Neural cell (in vitro differentiated cells): ENCODE data around the gene PTPDC1. TPM values are rescaled to one million over a fixed set of nuclear protein-coding genes. Genes with fewer than 3 reads are reported as not detected.

ENCODE experiments used
- H2AFZ ChIP-seq: fragments of 200-600, 300-800 bp; sonication (generic), shearing (Covaris generic); 2 replicates; pipeline ENCODE4 v1.6.0; 2014; ENCODE audit warnings: low read depth, mild to moderate bottlenecking, antibody characterized with exemption, low read length, moderate library complexity
- H3F3A ChIP-seq: fragments of 200-600 bp; shearing (Covaris generic); 2 replicates; pipeline ENCODE4 v1.6.1; 2016; ENCODE audit warnings: mild to moderate bottlenecking, moderate library complexity, mixed read lengths, antibody characterized with exemption, low read length; ENCODE audit not compliant: insufficient read depth, poor library complexity, severe bottlenecking
- H3K27ac ChIP-seq: fragments of 200-600, 300-800 bp; sonication (generic), shearing (Covaris generic); 2 replicates; pipeline ENCODE4 v1.5.1; 2014; ENCODE audit warnings: mild to moderate bottlenecking, low read length, moderate library complexity
- H3K27me3 ChIP-seq: fragments of 300-800, 200-600 bp; sonication (generic), shearing (Covaris generic); 2 replicates; pipeline ENCODE4 v1.6.0; 2014; ENCODE audit warnings: mild to moderate bottlenecking, low read depth, low read length, moderate library complexity; ENCODE audit not compliant: insufficient read depth
- H3K36me3 ChIP-seq: fragments of 300-800, 200-600 bp; sonication (generic), shearing (Covaris generic); 2 replicates; pipeline ENCODE4 v1.5.1; 2014; ENCODE audit warnings: mild to moderate bottlenecking, antibody characterized with exemption, low read length, moderate library complexity; ENCODE audit not compliant: insufficient read depth
- H3K4me2 ChIP-seq: fragments of 300-800, 200-600 bp; sonication (generic), shearing (Covaris generic); 2 replicates; pipeline ENCODE4 v1.6.0; 2014; ENCODE audit warnings: mild to moderate bottlenecking, low read length
- H3K4me3 ChIP-seq: fragments of 300-800, 200-600 bp; sonication (generic), shearing (Covaris generic); 2 replicates; pipeline ENCODE4 v1.5.1; 2014; ENCODE audit warnings: mild to moderate bottlenecking, low read length, moderate library complexity
- H3K79me2 ChIP-seq: fragments of 200-600 bp; shearing (Covaris generic); replicated peaks from 2 replicates; pipeline ENCODE4 v1.6.0; 2014; ENCODE audit warnings: mild to moderate bottlenecking, low read length, moderate library complexity; ENCODE audit not compliant: insufficient read depth
- H3K9ac ChIP-seq: fragments of 300-800, 200-600 bp; sonication (generic), shearing (Covaris generic); 2 replicates; pipeline ENCODE4 v1.6.1; 2016; ENCODE audit warnings: mild to moderate bottlenecking, low read length, mixed read lengths
- H3K9me2 ChIP-seq: fragments of 200-600 bp; shearing (Covaris generic); 2 replicates; pipeline ENCODE4 v1.6.1; 2016; ENCODE audit warnings: mild to moderate bottlenecking, low read length, mixed read lengths; ENCODE audit not compliant: insufficient read depth
- H3K9me3 ChIP-seq: fragments of 200-600, 300-800 bp; sonication (generic), shearing (Covaris generic); 2 replicates; pipeline ENCODE4 v1.6.1; 2016; ENCODE audit warnings: mild to moderate bottlenecking, mixed run types, low read length, moderate library complexity, mixed read lengths
- H4K20me1 ChIP-seq: fragments of 200-600 bp; shearing (Covaris generic); 2 replicates; pipeline ENCODE4 v1.6.1; 2016; ENCODE audit warnings: mild to moderate bottlenecking, mixed run types; ENCODE audit not compliant: insufficient read depth
- MXI1 ChIP-seq: fragments of 450-650 bp; conservative IDR thresholded peaks from 2 replicates; pipeline ENCODE4 v1.6.1; 2014; ENCODE audit warnings: antibody characterized with exemption, mild to moderate bottlenecking; ENCODE audit not compliant: poor library complexity, severe bottlenecking
- RAD21 ChIP-seq: fragments of 450-650 bp; conservative IDR thresholded peaks from 2 replicates; pipeline ENCODE4 v1.6.1; 2014; ENCODE audit warnings: antibody characterized with exemption, mild to moderate bottlenecking, moderate library complexity
- REST ChIP-seq: IDR thresholded peaks from 2 replicates; pipeline ENCODE4 v1.6.1; 2012; ENCODE audit warnings: borderline replicate concordance
- SMC3 ChIP-seq: fragments of 450-650 bp; conservative IDR thresholded peaks from 2 replicates; pipeline ENCODE4 v1.6.1; 2014; ENCODE audit warnings: antibody characterized with exemption, mild to moderate bottlenecking, moderate library complexity; ENCODE audit not compliant: poor library complexity
- polyA plus RNA-seq: library from polyadenylated mRNA; depleted of rRNA; stranded (reverse); fragments of >200 nt; gene quantifications from 2 replicates; pipeline ENCODE4 v1.2.3, GENCODE V29; 2014
- TF ChIP-seq, protein P1 (sequence below): fragments of 450-650 bp; IDR thresholded peaks from 2 replicates; pipeline ENCODE4 v1.5.1; 2014; ENCODE audit warnings: antibody characterized with exemption, mild to moderate bottlenecking, moderate library complexity; ENCODE audit not compliant: poor library complexity, severe bottlenecking

Gene PTPDC1
- polyA plus RNA-seq, 1 donor from 2014 or later: 23.7 TPM

DNA sequence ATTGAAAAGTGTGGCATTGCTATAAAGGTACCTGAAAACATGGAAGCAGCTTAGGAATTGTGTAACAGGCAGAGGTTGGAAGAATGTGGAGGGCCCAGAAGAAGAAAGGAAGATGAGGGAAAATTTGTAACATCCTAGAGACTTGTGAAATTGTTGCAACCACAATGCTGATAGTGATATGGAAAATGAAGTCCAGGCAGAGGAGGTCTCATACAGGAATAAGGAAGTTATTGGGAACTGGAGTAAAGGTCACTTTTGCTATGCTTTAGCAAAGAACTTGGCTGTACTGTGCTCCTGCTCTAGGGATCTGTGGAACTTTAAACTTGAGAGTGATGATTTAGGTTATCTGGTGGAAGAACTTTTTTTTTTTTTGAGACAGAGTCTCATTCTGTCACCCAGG lies 43.5 kb downstream of the PTPDC1 start:
- H3F3A ChIP-seq: no peaks in the 10 kb centered on the region
- no peaks in the 10 kb centered on the region for H3K36me3 ChIP-seq
- H3K9ac ChIP-seq: no peak overlapping the region
- H4K20me1 ChIP-seq: no peaks in the 10 kb centered on the region
- no peaks in the 10 kb centered on the region for H3K79me2 ChIP-seq
- H3K27ac ChIP-seq: no peak overlapping the region
- H3K27me3 ChIP-seq: no peaks in the 10 kb centered on the region
- peaks cover 11% of the 10 kb centered on the region for H3K9me3 ChIP-seq
- H3K4me2 ChIP-seq: no peak overlapping the region
- no peak overlapping the region for H3K4me3 ChIP-seq
- H3K9me2 ChIP-seq: no peaks in the 10 kb centered on the region
- H2AFZ ChIP-seq: no peak overlapping the region
- no peak for TF ChIP-seq REST

GRCh38 chr9:94128580-94128979 lies 44.3 kb downstream of the PTPDC1 start:
- Histone ChIP-seq H3K36me3 (no peaks in the 10 kb centered on the region), H3K27ac (no peak overlapping the region), H3K27me3 (no peaks in the 10 kb centered on the region), H3K4me3 (no peak overlapping the region), H3K4me2 (no peak overlapping the region), H3K9me3 (peaks cover 11% of the 10 kb centered on the region), H3F3A (no peaks in the 10 kb centered on the region), H2AFZ (no peak overlapping the region), H3K9ac (no peak overlapping the region), H3K79me2 (no peaks in the 10 kb centered on the region), H4K20me1 (no peaks in the 10 kb centered on the region), H3K9me2 (no peaks in the 10 kb centered on the region)
- no peak for TF ChIP-seq SMC3
- TF ChIP-seq, protein P1, sequence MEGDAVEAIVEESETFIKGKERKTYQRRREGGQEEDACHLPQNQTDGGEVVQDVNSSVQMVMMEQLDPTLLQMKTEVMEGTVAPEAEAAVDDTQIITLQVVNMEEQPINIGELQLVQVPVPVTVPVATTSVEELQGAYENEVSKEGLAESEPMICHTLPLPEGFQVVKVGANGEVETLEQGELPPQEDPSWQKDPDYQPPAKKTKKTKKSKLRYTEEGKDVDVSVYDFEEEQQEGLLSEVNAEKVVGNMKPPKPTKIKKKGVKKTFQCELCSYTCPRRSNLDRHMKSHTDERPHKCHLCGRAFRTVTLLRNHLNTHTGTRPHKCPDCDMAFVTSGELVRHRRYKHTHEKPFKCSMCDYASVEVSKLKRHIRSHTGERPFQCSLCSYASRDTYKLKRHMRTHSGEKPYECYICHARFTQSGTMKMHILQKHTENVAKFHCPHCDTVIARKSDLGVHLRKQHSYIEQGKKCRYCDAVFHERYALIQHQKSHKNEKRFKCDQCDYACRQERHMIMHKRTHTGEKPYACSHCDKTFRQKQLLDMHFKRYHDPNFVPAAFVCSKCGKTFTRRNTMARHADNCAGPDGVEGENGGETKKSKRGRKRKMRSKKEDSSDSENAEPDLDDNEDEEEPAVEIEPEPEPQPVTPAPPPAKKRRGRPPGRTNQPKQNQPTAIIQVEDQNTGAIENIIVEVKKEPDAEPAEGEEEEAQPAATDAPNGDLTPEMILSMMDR: no peak
- no peak for TF ChIP-seq RAD21
- TF ChIP-seq MXI1: no peak
- no peak for TF ChIP-seq REST
